A549 (cell line): Measurements from ENCODE around the gene POLH. TPM values are rescaled to one million over a fixed set of nuclear protein-coding genes. Genes with fewer than 3 reads are reported as not detected.

ENCODE experiments used
- ATAC-seq, 2 experiments: fragments of 200-7000 bp in 1 of 2; fragments of >200 bp in 1 of 2; cut with Nextera tagmentation in 1 of 2; cut with Tn5 transposase in 1 of 2; 3 replicates each; pipeline versions ENCODE4 v1.8.0 to v1.9.1; 2018 to 2020; ENCODE audit warnings: mild to moderate bottlenecking in 1 of 2, moderate library complexity in 1 of 2
- CTCF ChIA-PET: fragments of 300-600 bp; sonication (Branson Sonifier 250); formaldehyde crosslinking; extraction: SDS; loops from one replicate; lab custom pipeline; 2021; ENCODE audit warnings: antibody characterized with exemption, inconsistent platforms; lab: Yijun Ruan, JAX
- POLR2A ChIA-PET: fragments of 350-600 bp; formaldehyde crosslinking; extraction: SDS; loops from one replicate; lab custom pipeline; 2021; ENCODE audit warnings: antibody characterized with exemption, inconsistent platforms; lab: Yijun Ruan, JAX
- DNase-seq, 2 experiments: peaks; one replicate each; pipeline versions ENCODE4 v3.0.0 to v3.0.0-alpha.2; 2011 to 2016; ENCODE audit warnings: low read depth in 1 of 2, low spot score in 1 of 2
- FAIRE-seq: peaks from 2 replicates; lab custom pipeline; 2011; peaks lifted over from hg19 to GRCh38; lab: Jason Lieb, UNC
- H3K27ac ChIP-seq, 2 experiments: fragments of >200 bp; sonication (Bioruptor Twin); formaldehyde crosslinking; 3 replicates each; pipeline ENCODE4 v1.5.1; 2016 to 2017
- H3K4me1 ChIP-seq: fragments of >200 bp; sonication (Bioruptor Twin); formaldehyde crosslinking; 3 replicates; pipeline ENCODE4 v1.6.1; 2016
- H3K4me2 ChIP-seq: fragments of >200 bp; sonication (Bioruptor Twin); formaldehyde crosslinking; 3 replicates; pipeline ENCODE4 v1.6.1; 2016
- H3K4me3 ChIP-seq: fragments of >200 bp; sonication (Bioruptor Twin); formaldehyde crosslinking; 3 replicates; pipeline ENCODE4 v1.5.1; 2016
- H3K9me3 ChIP-seq: fragments of >200 bp; sonication (Bioruptor Twin); formaldehyde crosslinking; 3 replicates; pipeline ENCODE4 v1.6.1; 2016
- BHLHE40 ChIP-seq: IDR thresholded peaks from 2 replicates; pipeline ENCODE4 v1.6.1; 2012; ENCODE audit warnings: low read depth, low read length, inconsistent platforms
- CHD2 ChIP-seq: fragments of 150-350 bp; IDR thresholded peaks from 2 replicates; pipeline ENCODE4 v1.6.1; 2014; ENCODE audit warnings: low read length; ENCODE audit not compliant: partially characterized antibody
- ESRRA ChIP-seq: fragments of 150-350 bp; IDR thresholded peaks from 2 replicates; pipeline ENCODE4 v1.6.1; 2014; ENCODE audit warnings: mild to moderate bottlenecking, low read length, borderline replicate concordance
- GATA3 ChIP-seq: IDR thresholded peaks from 2 replicates; pipeline ENCODE4 v1.6.1; 2012; ENCODE audit warnings: borderline replicate concordance
- HDAC2 ChIP-seq: fragments of 200-600 bp; sonication (generic); IDR thresholded peaks from 2 replicates; pipeline ENCODE4 v1.6.1; 2016
- HOXA7 ChIP-seq: fragments of 250-450 bp; sonication (Bioruptor Pico); IDR thresholded peaks from 2 replicates; pipeline ENCODE4 v1.5.0; 2020; ENCODE audit warnings: mild to moderate bottlenecking, moderate library complexity
- HOXB5 ChIP-seq: fragments of 250-450 bp; sonication (Bioruptor Pico); IDR thresholded peaks from 2 replicates; pipeline ENCODE4 v1.5.0; 2020; ENCODE audit warnings: mild to moderate bottlenecking, moderate library complexity
- JUN ChIP-seq, 2 experiments: fragments of >200 bp; sonication (Bioruptor Twin); formaldehyde crosslinking; IDR thresholded peaks; 2 replicates in 1 of 2; 3 replicates in 1 of 2; pipeline ENCODE4 v1.6.1; 2016 to 2017
- MYC ChIP-seq: IDR thresholded peaks from 2 replicates; pipeline ENCODE4 v1.6.1; 2012; ENCODE audit warnings: mild to moderate bottlenecking, inconsistent platforms, low read length, improper control_type of control experiment, borderline replicate concordance
- NFE2L2 ChIP-seq: fragments of 150-350 bp; conservative IDR thresholded peaks from 2 replicates; pipeline ENCODE4 v1.6.1; 2014; ENCODE audit warnings: low read length
- NR3C1 ChIP-seq: fragments of >200 bp; sonication (Bioruptor Twin); formaldehyde crosslinking; IDR thresholded peaks from 3 replicates; pipeline ENCODE4 v1.6.1; 2017
- POLR2AphosphoS2 ChIP-seq: conservative IDR thresholded peaks from 2 replicates; pipeline ENCODE4 v1.6.1; 2012; ENCODE audit warnings: low read length, improper control_type of control experiment, inconsistent platforms
- RARB ChIP-seq: fragments of 250-450 bp; sonication (Bioruptor Pico); IDR thresholded peaks from 2 replicates; pipeline ENCODE4 v1.8.0; 2021; ENCODE audit warnings: mild to moderate bottlenecking, moderate library complexity
- RFX5 ChIP-seq: fragments of 450-650 bp; IDR thresholded peaks from 2 replicates; pipeline ENCODE4 v1.7.1; 2014; ENCODE audit warnings: antibody characterized with exemption, mild to moderate bottlenecking, moderate library complexity
- RNF2 ChIP-seq: fragments of 200-600 bp; sonication (generic); IDR thresholded peaks from 2 replicates; pipeline ENCODE4 v1.6.1; 2016; ENCODE audit warnings: low read depth, mild to moderate bottlenecking, antibody characterized with exemption, moderate library complexity, borderline replicate concordance
- SMC3 ChIP-seq: fragments of >200 bp; sonication (Bioruptor Twin); formaldehyde crosslinking; IDR thresholded peaks from 3 replicates; pipeline ENCODE4 v1.6.1; 2018; ENCODE audit warnings: inconsistent platforms
- TFCP2L1 ChIP-seq: fragments of 250-450 bp; sonication (Bioruptor Pico); IDR thresholded peaks from 2 replicates; pipeline ENCODE4 v1.5.0; 2021; ENCODE audit warnings: mild to moderate bottlenecking
- TP53 ChIP-seq: fragments of 250-450 bp; sonication (Bioruptor Pico); IDR thresholded peaks from 2 replicates; pipeline ENCODE4 v1.5.0; 2021; ENCODE audit warnings: mild to moderate bottlenecking, moderate library complexity
- ZFP36 ChIP-seq: fragments of 450-650 bp; IDR thresholded peaks from 2 replicates; pipeline ENCODE4 v1.6.1; 2014; ENCODE audit warnings: borderline replicate concordance; ENCODE audit not compliant: partially characterized antibody
- WGBS: methylation state at CpG from one replicate; pipeline ENCODE4 v1.1.6; 2017; ENCODE audit errors: missing lambda C conversion rate; 5-methylcytosine and 5-hydroxymethylcytosine counted together
- polyA plus RNA-seq, 4 experiments: library from polyadenylated mRNA; depleted of rRNA in 3 of 4; stranded (reverse); fragments of >200 nt; fragmentation: RNase III in 1 of 4; extraction: RNeasy Plus Mini Kit Qiagen cat#74134 plus additional on column Dnase treatment in 1 of 4; gene quantifications; 2 replicates in 3 of 4; 3 replicates in 1 of 4; pipeline ENCODE4 v1.2.3, GENCODE V29; 2011 to 2017
- TF ChIP-seq, protein P1 (sequence below): IDR thresholded peaks from 2 replicates; pipeline ENCODE4 v1.6.1; 2012
- TF ChIP-seq, protein P2 (sequence below): fragments of 250-450 bp; sonication (Bioruptor Pico); IDR thresholded peaks from 2 replicates; pipeline ENCODE4 v1.5.0; 2021; ENCODE audit warnings: mild to moderate bottlenecking, moderate library complexity, borderline replicate concordance
- TF ChIP-seq, protein P3 (sequence below): IDR thresholded peaks from 2 replicates; pipeline ENCODE4 v1.6.1; 2012; ENCODE audit warnings: low read depth, borderline replicate concordance

POLH gene
- polyA plus RNA-seq, 2 of the 4 experiments (the other 2 are of a cell fraction) = 7.0 to 14.4 TPM

- POLR2A ChIA-PET = interaction anchor here (1.0 to 2.3 kb wide), 8 partner anchors 9 to 430 kb away, joined by 3 to 10 read pairs (median 4); partner anchors contain the start of genes POLH, RSPH9, VEGFA and XPO5
- peak overlapping the region; percentile 98 to 100 for H3K27ac ChIP-seq
- no peaks in the 10 kb centered on the region for H3K9me3 ChIP-seq
- H3K4me2 ChIP-seq = peak overlapping the region; percentile 71
- WGBS = 1% methylated on average over 23 of the region's 25 CpGs
- H3K4me3 ChIP-seq = peak overlapping the region; percentile 96
- peaks cover 26% of the 10 kb centered on the region for H3K4me1 ChIP-seq
- ATAC-seq (peak; percentile 10 to 25; a peak in 3 of 6 replicates), DNase-seq (peak; percentile 35 to 36), FAIRE-seq (no peak)
- CTCF ChIA-PET = interaction anchor here (1.3 kb wide), 1 partner anchor 20 kb away, joined by 3 read pairs; no protein-coding TSS in a partner anchor
- TF ChIP-seq RARB (CRISPR knock-in tag) = no peak
- TF ChIP-seq, protein P1, sequence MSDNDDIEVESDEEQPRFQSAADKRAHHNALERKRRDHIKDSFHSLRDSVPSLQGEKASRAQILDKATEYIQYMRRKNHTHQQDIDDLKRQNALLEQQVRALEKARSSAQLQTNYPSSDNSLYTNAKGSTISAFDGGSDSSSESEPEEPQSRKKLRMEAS = no peak
- no peak for TF ChIP-seq RFX5
- no peak for TF ChIP-seq HDAC2
- TF ChIP-seq, protein P2, sequence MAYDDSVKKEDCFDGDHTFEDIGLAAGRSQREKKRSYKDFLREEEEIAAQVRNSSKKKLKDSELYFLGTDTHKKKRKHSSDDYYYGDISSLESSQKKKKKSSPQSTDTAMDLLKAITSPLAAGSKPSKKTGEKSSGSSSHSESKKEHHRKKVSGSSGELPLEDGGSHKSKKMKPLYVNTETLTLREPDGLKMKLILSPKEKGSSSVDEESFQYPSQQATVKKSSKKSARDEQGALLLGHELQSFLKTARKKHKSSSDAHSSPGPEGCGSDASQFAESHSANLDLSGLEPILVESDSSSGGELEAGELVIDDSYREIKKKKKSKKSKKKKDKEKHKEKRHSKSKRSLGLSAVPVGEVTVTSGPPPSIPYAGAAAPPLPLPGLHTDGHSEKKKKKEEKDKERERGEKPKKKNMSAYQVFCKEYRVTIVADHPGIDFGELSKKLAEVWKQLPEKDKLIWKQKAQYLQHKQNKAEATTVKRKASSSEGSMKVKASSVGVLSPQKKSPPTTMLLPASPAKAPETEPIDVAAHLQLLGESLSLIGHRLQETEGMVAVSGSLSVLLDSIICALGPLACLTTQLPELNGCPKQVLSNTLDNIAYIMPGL (CRISPR knock-in tag) = no peak
- no peak for TF ChIP-seq NR3C1
- TF ChIP-seq SMC3 = no peak
- no peak for TF ChIP-seq ZFP36
- TF ChIP-seq HOXA7 (CRISPR knock-in tag) = no peak
- TF ChIP-seq TP53 (CRISPR knock-in tag) = no peak
- TF ChIP-seq ESRRA = no peak
- TF ChIP-seq, protein P3, sequence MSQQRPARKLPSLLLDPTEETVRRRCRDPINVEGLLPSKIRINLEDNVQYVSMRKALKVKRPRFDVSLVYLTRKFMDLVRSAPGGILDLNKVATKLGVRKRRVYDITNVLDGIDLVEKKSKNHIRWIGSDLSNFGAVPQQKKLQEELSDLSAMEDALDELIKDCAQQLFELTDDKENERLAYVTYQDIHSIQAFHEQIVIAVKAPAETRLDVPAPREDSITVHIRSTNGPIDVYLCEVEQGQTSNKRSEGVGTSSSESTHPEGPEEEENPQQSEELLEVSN = no peak
- no peak for TF ChIP-seq CHD2
- no peak for TF ChIP-seq TFCP2L1 (CRISPR knock-in tag)
- no peak for TF ChIP-seq NFE2L2
- no peak for TF ChIP-seq BHLHE40
- no peak for TF ChIP-seq RNF2
- no peak for TF ChIP-seq MYC
Measured at GRCh38 chr6:43628393-43629103, 52.6 kb downstream of the POLH start.

- peak; percentile 86 to 97 for DNase-seq
- H3K9me3 ChIP-seq = no peaks in the 10 kb centered on the region
- TF ChIP-seq NR3C1 (no peak), POLR2AphosphoS2 (no peak), NFE2L2 (no peak), HOXB5 (CRISPR knock-in tag) (no peak), JUN (IDR thresholded peaks at IDR 0.05) (peak in 1 of 2 experiments; percentile 28; a peak in 1 of 5 replicates), GATA3 (no peak)
- ChIA-PET POLR2A (interaction anchor here (0.6 to 2.3 kb wide), 15 partner anchors 10 to 618 kb away, joined by 3 to 10 read pairs (median 4); partner anchors contain the start of genes HSP90AB1, LRRC73, POLH and RSPH9), CTCF (interaction anchor here (1.3 kb wide), 1 partner anchor 21 kb away, joined by 3 read pairs; no protein-coding TSS in a partner anchor)
- peaks cover 26% of the 10 kb centered on the region for H3K4me1 ChIP-seq
- WGBS = 0% methylated on average over 14 of the region's 46 CpGs
- peak; percentile 92 to 93 for ATAC-seq
- peak within 1 kb of the TSS; percentile 89 for H3K4me2 ChIP-seq
- FAIRE-seq = no peak
- H3K27ac ChIP-seq = peak within 1 kb of the TSS; percentile 98 to 100
- H3K4me3 ChIP-seq = peak within 1 kb of the TSS; percentile 96
Measured at GRCh38 chr6:43629104-43629504, 53.1 kb downstream of the POLH start, which contains the start of gene GTPBP2. GTPBP2 (minus strand) TSS chr6:43629264; CDS start chr6:43629162, 102 bp downstream.
